Measurements from ENCODE around the gene VWA8.

The VWA8 gene

DNA sequence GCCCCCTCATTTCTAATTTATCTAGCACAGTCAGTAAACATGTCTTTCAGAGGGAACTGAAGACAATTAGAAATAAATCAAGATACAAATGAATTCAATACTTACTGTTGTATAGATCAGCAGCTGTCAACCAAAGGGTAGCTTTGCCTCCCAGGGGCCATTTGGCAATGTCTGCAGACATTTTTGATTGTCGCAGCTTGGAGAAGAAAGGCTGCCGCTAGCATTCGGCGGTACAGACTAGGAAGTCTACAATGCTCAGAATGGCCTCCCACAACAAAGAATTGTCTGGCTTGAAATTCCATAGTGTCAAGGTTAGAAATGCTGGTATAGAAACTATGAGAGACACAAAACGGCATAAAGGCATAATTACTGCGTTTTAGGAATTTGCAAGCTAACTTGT lies 412.0 kb downstream of the VWA8 start:
- Histone ChIP-seq H3K9ac (ENCODE audit: low read length) (no peak overlapping the region), H3K4me2 (ENCODE audit: low read length) (no peak overlapping the region), H4K20me1 (ENCODE audit: insufficient read depth, low read length) (no peaks in the 10 kb centered on the region), H3K27me3 (ENCODE audit: low read depth, low read length) (no peaks in the 10 kb centered on the region), H3K4me1 (ENCODE audit: low read length) (no peaks in the 10 kb centered on the region), H3K9me3 (ENCODE audit: insufficient read depth, low read length) (no peaks in the 10 kb centered on the region), H3K79me2 (ENCODE audit: low read length) (no peaks in the 10 kb centered on the region), H3K4me3 (ENCODE audit: low read length) (no peak overlapping the region), H2AFZ (ENCODE audit: low read depth, low read length) (no peak overlapping the region), H3K36me3 (replicated peaks; ENCODE audit: low read depth, low read length) (no peaks in the 10 kb centered on the region), H3K27ac (ENCODE audit: low read length) (no peak overlapping the region)
- no peak for TF ChIP-seq EZH2phosphoT487 (IDR thresholded peaks at IDR 0.05; ENCODE audit: low read depth)

DNA sequence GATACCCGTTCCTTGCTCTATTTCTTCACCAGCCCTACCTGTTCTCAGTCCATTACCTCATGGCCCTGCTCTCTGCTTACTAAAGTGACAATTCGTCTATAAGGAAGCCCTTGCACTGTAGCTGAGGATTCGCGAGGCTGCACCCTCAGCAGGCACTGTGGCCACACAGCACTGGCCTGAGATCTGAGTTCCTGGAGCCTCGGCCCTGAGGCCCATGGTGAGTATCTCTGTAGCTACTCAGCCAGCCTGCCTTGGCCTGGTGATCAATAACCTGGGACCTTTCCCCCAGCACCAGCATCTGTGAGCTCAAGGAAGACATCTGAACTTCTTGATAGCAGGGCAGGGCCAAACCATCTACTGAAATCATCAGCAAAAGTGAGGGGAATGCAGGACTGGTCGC lies 412.9 kb downstream of the VWA8 start:
- Histone ChIP-seq H3K79me2 (ENCODE audit: low read length) (no peaks in the 10 kb centered on the region), H3K9me3 (ENCODE audit: insufficient read depth, low read length) (no peaks in the 10 kb centered on the region), H3K27ac (ENCODE audit: low read length) (no peak overlapping the region), H3K9ac (ENCODE audit: low read length) (no peak overlapping the region), H3K27me3 (ENCODE audit: low read depth, low read length) (no peaks in the 10 kb centered on the region), H3K36me3 (replicated peaks; ENCODE audit: low read depth, low read length) (no peaks in the 10 kb centered on the region), H3K4me1 (ENCODE audit: low read length) (no peaks in the 10 kb centered on the region), H4K20me1 (ENCODE audit: insufficient read depth, low read length) (no peaks in the 10 kb centered on the region), H3K4me3 (ENCODE audit: low read length) (no peak overlapping the region), H3K4me2 (ENCODE audit: low read length) (no peak overlapping the region), H2AFZ (ENCODE audit: low read depth, low read length) (no peak overlapping the region)
- TF ChIP-seq EZH2phosphoT487 (IDR thresholded peaks at IDR 0.05; ENCODE audit: low read depth) (no peak), CTCF (IDR thresholded peaks at IDR 0.05; ENCODE audit: low read depth, low read length) (no peak)

- no peak overlapping the region for H3K4me3 ChIP-seq (ENCODE audit: low read length)
- no peak overlapping the region for H3K9ac ChIP-seq (ENCODE audit: low read length)
- H3K4me2 ChIP-seq (ENCODE audit: low read length) = no peak overlapping the region
- no peaks in the 10 kb centered on the region for H3K36me3 ChIP-seq (replicated peaks; ENCODE audit: low read depth, low read length)
- TF ChIP-seq EZH2phosphoT487 (IDR thresholded peaks at IDR 0.05; ENCODE audit: low read depth) (no peak), CTCF (IDR thresholded peaks at IDR 0.05; ENCODE audit: low read depth, low read length) (no peak)
- H3K9me3 ChIP-seq (ENCODE audit: insufficient read depth, low read length) = no peaks in the 10 kb centered on the region
- H3K27ac ChIP-seq (ENCODE audit: low read length) = no peak overlapping the region
- no peaks in the 10 kb centered on the region for H3K27me3 ChIP-seq (ENCODE audit: low read depth, low read length)
- H3K79me2 ChIP-seq (ENCODE audit: low read length) = no peaks in the 10 kb centered on the region
- no peak overlapping the region for H2AFZ ChIP-seq (ENCODE audit: low read depth, low read length)
- no peaks in the 10 kb centered on the region for H3K4me1 ChIP-seq (ENCODE audit: low read length)
- H4K20me1 ChIP-seq (ENCODE audit: insufficient read depth, low read length) = no peaks in the 10 kb centered on the region
Measured at GRCh38 chr13:41547251-41548000, 413.5 kb downstream of the VWA8 start.

DNA sequence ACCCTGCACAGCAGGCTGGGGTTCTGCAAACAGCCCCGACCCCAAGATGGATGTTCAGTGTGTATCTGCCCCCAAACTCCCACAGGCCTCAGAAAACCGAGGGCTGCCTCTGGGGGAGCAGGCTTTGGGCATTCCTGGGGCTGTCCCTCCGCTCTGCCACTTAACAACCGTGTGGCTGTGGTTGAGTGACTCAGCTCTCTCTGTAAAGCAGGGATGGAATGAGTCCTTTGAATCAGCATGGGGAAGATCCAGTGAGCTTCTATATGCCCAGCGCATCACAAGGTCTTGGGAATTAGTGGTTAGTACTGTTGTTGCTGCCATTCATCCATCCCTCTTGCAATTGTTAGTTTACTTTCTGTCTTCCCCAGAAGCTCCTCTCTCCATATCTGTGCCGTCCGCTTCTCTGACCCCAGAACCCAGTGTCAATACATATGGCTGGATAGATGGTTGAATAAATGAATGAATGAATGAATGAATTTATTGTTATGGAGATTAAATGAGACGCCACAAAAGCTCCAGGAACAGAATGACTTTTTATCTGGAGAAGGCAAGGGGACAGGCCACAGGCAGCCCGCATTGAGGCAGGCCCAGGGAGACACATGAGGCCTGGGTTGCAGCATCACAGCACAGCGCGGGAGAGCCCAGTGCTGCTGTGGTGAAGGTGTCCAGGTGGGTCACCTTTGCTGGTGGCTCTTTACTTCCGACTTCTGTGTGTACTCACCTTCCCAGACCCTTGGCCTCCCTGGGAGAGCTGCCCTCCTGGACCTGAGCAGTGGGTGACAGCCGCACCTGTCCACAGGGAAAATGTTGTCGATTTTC lies 414.3 kb downstream of the VWA8 start:
- no peaks in the 10 kb centered on the region for H4K20me1 ChIP-seq (ENCODE audit: insufficient read depth, low read length)
- H3K4me1 ChIP-seq (ENCODE audit: low read length) = no peaks in the 10 kb centered on the region
- H3K79me2 ChIP-seq (ENCODE audit: low read length) = no peaks in the 10 kb centered on the region
- H3K4me2 ChIP-seq (ENCODE audit: low read length) = no peak overlapping the region
- H3K27me3 ChIP-seq (ENCODE audit: low read depth, low read length) = no peaks in the 10 kb centered on the region
- no peak for TF ChIP-seq CTCF (IDR thresholded peaks at IDR 0.05; ENCODE audit: low read depth, low read length)
- no peak for TF ChIP-seq EZH2phosphoT487 (IDR thresholded peaks at IDR 0.05; ENCODE audit: low read depth)
- H2AFZ ChIP-seq (ENCODE audit: low read depth, low read length) = no peak overlapping the region
- H3K9ac ChIP-seq (ENCODE audit: low read length) = no peak overlapping the region
- H3K4me3 ChIP-seq (ENCODE audit: low read length) = no peak overlapping the region
- no peaks in the 10 kb centered on the region for H3K9me3 ChIP-seq (ENCODE audit: insufficient read depth, low read length)
- no peak overlapping the region for H3K27ac ChIP-seq (ENCODE audit: low read length)
- H3K36me3 ChIP-seq (replicated peaks; ENCODE audit: low read depth, low read length) = no peaks in the 10 kb centered on the region

Data from OCI-LY3 (cell line).